PC-3 (cell line): ENCODE data around the gene CSRP1. TPM values are rescaled to one million over a fixed set of nuclear protein-coding genes. Genes with fewer than 3 reads are reported as not detected.

Source experiments
- ATAC-seq: fragments of 200-7000 bp; cut with Tn5 transposase; 2 replicates; pipeline ENCODE4 v1.9.1; 2020; ENCODE audit warnings: mild to moderate bottlenecking, moderate library complexity
- BruUV-seq: library from RNA; stranded (reverse); fragments of 400-500 nt; replicated peaks from 2 replicates; lab custom pipeline; 2021; lab: Mats Ljungman, UMichigan
- CTCF ChIA-PET: fragments of 300-600 bp; sonication (Branson Sonifier 250); formaldehyde crosslinking; loops from one replicate; lab custom pipeline; 2022; ENCODE audit warnings: antibody characterized with exemption; lab: Charles Lee
- POLR2A ChIA-PET: fragments of 300-600 bp; sonication (Branson Sonifier 250); formaldehyde crosslinking; loops from one replicate; lab custom pipeline; 2022; ENCODE audit warnings: antibody characterized with exemption; ENCODE audit not compliant: unreplicated experiment; lab: Charles Lee
- DNase-seq: peaks from one replicate; pipeline ENCODE4 v3.0.0-alpha.2; 2015
- H2AFZ ChIP-seq: fragments of 300-600 bp; sonication (generic); 2 replicates; pipeline ENCODE4 v1.6.0; 2016; ENCODE audit warnings: antibody characterized with exemption, low read length
- H3F3A ChIP-seq: fragments of 300-600 bp; sonication (generic); one replicate; pipeline ENCODE4 v1.6.0; 2017; ENCODE audit warnings: antibody characterized with exemption, low read length, control low read depth, mild to moderate bottlenecking; ENCODE audit not compliant: unreplicated experiment
- H3K27ac ChIP-seq: fragments of 300-600 bp; sonication (generic); 2 replicates; pipeline ENCODE4 v1.5.1; 2016; ENCODE audit warnings: mild to moderate bottlenecking, low read length
- H3K27me3 ChIP-seq: fragments of 300-600 bp; sonication (generic); 2 replicates; pipeline ENCODE4 v1.6.1; 2016; ENCODE audit warnings: low read length, mixed read lengths
- H3K36me3 ChIP-seq: fragments of 300-600 bp; sonication (generic); 2 replicates; pipeline ENCODE4 v1.6.1; 2016; ENCODE audit warnings: low read depth, mixed run types, low read length, mixed read lengths
- H3K4me1 ChIP-seq: fragments of 300-600 bp; sonication (generic); 2 replicates; pipeline ENCODE4 v1.5.1; 2016; ENCODE audit warnings: low read length; ENCODE audit not compliant: insufficient read depth
- H3K4me2 ChIP-seq: fragments of 300-600 bp; sonication (generic); 2 replicates; pipeline ENCODE4 v1.6.0; 2016; ENCODE audit warnings: low read length
- H3K4me3 ChIP-seq: fragments of 300-600 bp; sonication (generic); 2 replicates; pipeline ENCODE4 v1.5.1; 2016; ENCODE audit warnings: mild to moderate bottlenecking, low read length, mixed read lengths
- H3K79me2 ChIP-seq: fragments of 300-600 bp; sonication (generic); 2 replicates; pipeline ENCODE4 v1.6.1; 2017; ENCODE audit warnings: low read length, mixed read lengths
- H3K9ac ChIP-seq: fragments of 300-600 bp; sonication (generic); 2 replicates; pipeline ENCODE4 v1.6.0; 2016; ENCODE audit warnings: mild to moderate bottlenecking, low read length
- H3K9me2 ChIP-seq: fragments of 300-600 bp; sonication (generic); replicated peaks from 2 replicates; pipeline ENCODE4 v1.6.1; 2016; ENCODE audit warnings: mixed run types, low read length, mixed read lengths
- H3K9me3 ChIP-seq: fragments of 300-600 bp; sonication (generic); 2 replicates; pipeline ENCODE4 v1.6.1; 2016; ENCODE audit warnings: low read length, mixed read lengths
- H4K20me1 ChIP-seq: fragments of 300-600 bp; sonication (generic); 2 replicates; pipeline ENCODE4 v1.6.1; 2016; ENCODE audit warnings: low read length, mixed read lengths
- EZH2 ChIP-seq: fragments of 300-600 bp; sonication (generic); IDR thresholded peaks from one replicate; pipeline ENCODE4 v1.6.1; 2017; ENCODE audit warnings: antibody characterized with exemption, mild to moderate bottlenecking, low read length; ENCODE audit not compliant: unreplicated experiment
- EZH2phosphoT487 ChIP-seq: fragments of 300-600 bp; sonication (generic); IDR thresholded peaks from 2 replicates; pipeline ENCODE4 v1.6.1; 2018; ENCODE audit warnings: mild to moderate bottlenecking, antibody characterized with exemption, low read length, borderline replicate concordance
- intact Hi-C: fragments of 100-400 bp; cut with micrococcal nuclease; formaldehyde crosslinking; loops from 2 replicates; pipeline ENCODE4 v1.9.0; 2023
- total RNA-seq: library from RNA; depleted of rRNA; stranded (reverse); fragments of >200 nt; gene quantifications from 2 replicates; pipeline ENCODE4 v1.2.3, GENCODE V29; 2014
- TF ChIP-seq, protein P1 (sequence below): fragments of 300-600 bp; sonication (generic); conservative IDR thresholded peaks from 2 replicates; pipeline ENCODE4 v1.5.1; 2017; ENCODE audit warnings: antibody characterized with exemption, low read depth, mild to moderate bottlenecking, low read length

CSRP1 gene
- total RNA-seq, 1 experiment from 2014 or later = 147 TPM

DNA sequence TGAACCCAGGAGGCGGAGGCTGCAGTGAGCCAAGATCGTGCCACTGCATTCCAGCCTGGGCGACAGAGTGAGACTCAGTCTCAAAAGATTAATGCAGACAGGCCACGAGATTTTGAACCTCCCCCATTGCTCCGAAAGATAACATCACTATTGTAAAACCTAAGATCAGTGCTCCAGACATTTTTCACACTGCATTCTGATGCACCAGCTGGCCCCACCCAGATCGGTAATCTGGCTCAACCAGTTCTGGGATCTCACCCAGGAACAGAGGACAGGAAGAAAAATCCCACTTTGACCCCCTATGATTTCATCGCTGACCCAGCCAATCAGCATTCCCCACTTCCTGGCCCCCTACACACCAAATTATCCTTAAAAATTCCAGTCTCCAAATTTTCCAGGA lies 10.7 kb upstream of the CSRP1 start:
- no peaks in the 10 kb centered on the region for H3K9me2 ChIP-seq
- peak overlapping the region; percentile 58 for H3K27ac ChIP-seq
- DNase-seq (peak; percentile 80), ATAC-seq (peak; percentile 49)
- intact Hi-C loops = no loop called here
- no peaks in the 10 kb centered on the region for H3K9me3 ChIP-seq
- POLR2A ChIA-PET = no interaction called here
- peaks cover 35% of the 10 kb centered on the region for H3K4me1 ChIP-seq
- peak overlapping the region; percentile 38 for H3K4me2 ChIP-seq
- peak overlapping the region; percentile 43; the same call in 1 of the 2 replicates for H2AFZ ChIP-seq
- no peaks in the 10 kb centered on the region for H3K79me2 ChIP-seq
- H3K9ac ChIP-seq = no peak overlapping the region
- no peaks in the 10 kb centered on the region for H3K27me3 ChIP-seq
- no peaks in the 10 kb centered on the region for H4K20me1 ChIP-seq
- no peaks in the 10 kb centered on the region for H3F3A ChIP-seq
- no peak overlapping the region for H3K4me3 ChIP-seq
- CTCF ChIA-PET = no interaction called here
- H3K36me3 ChIP-seq = no peaks in the 10 kb centered on the region; the same call in 1 of the 2 replicates
- no TSS peak for BruUV-seq
- TF ChIP-seq EZH2phosphoT487 (no peak), EZH2 (no peak)
- TF ChIP-seq, protein P1, sequence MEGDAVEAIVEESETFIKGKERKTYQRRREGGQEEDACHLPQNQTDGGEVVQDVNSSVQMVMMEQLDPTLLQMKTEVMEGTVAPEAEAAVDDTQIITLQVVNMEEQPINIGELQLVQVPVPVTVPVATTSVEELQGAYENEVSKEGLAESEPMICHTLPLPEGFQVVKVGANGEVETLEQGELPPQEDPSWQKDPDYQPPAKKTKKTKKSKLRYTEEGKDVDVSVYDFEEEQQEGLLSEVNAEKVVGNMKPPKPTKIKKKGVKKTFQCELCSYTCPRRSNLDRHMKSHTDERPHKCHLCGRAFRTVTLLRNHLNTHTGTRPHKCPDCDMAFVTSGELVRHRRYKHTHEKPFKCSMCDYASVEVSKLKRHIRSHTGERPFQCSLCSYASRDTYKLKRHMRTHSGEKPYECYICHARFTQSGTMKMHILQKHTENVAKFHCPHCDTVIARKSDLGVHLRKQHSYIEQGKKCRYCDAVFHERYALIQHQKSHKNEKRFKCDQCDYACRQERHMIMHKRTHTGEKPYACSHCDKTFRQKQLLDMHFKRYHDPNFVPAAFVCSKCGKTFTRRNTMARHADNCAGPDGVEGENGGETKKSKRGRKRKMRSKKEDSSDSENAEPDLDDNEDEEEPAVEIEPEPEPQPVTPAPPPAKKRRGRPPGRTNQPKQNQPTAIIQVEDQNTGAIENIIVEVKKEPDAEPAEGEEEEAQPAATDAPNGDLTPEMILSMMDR = no peak

DNA sequence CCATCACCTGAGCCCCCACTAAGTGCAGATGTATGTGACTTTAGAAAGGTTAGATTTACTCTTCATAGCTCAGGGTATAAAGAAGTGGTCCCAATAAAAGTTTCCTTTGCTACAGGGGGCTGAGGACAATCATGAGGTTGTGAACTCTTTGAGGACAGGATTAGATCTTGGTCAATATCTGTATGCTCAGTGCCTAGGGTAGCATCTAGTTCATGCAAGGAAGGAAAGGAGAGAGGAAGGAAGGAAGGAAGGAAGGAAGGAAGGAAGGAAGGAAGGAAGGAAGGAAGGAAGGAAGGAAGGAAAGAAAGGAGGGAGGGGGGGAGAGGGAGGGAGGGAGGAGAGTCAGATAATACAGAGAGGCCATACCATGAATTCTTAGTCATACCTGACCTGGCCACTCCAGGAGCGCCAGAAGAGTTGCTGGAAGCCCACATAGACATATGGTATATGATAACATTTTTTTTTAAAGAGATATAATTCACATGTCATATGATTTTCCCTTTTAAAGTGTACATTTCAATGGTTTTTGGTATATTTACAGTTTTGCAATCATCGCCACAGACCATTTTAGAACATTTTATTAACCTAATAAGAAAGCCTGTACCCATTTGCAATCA lies 9.7 kb upstream of the CSRP1 start:
- no peak for ATAC-seq
- no peak overlapping the region for H3K4me3 ChIP-seq

More for the DNA sequence above, 9.7 kb upstream of the CSRP1 start:
- CTCF ChIA-PET = interaction anchor here (0.6 to 1.0 kb wide), 2 partner anchors 13 to 35 kb away, joined by 4 to 5 read pairs; no protein-coding TSS in a partner anchor
- H3K79me2 ChIP-seq = no peaks in the 10 kb centered on the region
- intact Hi-C loops = no loop called here
- no peaks in the 10 kb centered on the region for H3K9me3 ChIP-seq
- no peaks in the 10 kb centered on the region for H3K9me2 ChIP-seq
- BruUV-seq = no TSS peak
- POLR2A ChIA-PET = no interaction called here
- H3K4me1 ChIP-seq = peaks cover 46% of the 10 kb centered on the region
- no peak overlapping the region for H3K9ac ChIP-seq
- H3K36me3 ChIP-seq = no peaks in the 10 kb centered on the region; the same call in 1 of the 2 replicates
- no peak for DNase-seq
- no peaks in the 10 kb centered on the region for H4K20me1 ChIP-seq
- no peaks in the 10 kb centered on the region for H3F3A ChIP-seq
- no peak overlapping the region for H3K4me2 ChIP-seq
- no peak overlapping the region for H2AFZ ChIP-seq
- 0 out of 2 replicates have a peak overlapping the region, but pooled peaks have one; percentile 58 for H3K27ac ChIP-seq
- TF ChIP-seq EZH2 (no peak), EZH2phosphoT487 (no peak)
- TF ChIP-seq, protein P1 = no peak
- H3K27me3 ChIP-seq = no peaks in the 10 kb centered on the region
